ENCODE data around the gene SCAF8. TPM values are rescaled to one million over a fixed set of nuclear protein-coding genes. Genes with fewer than 3 reads are reported as not detected.

Gene SCAF8
- total and polyA plus RNA-seq, 9 of the 15 experiments (the other 6 are each of a cell fraction or from before 2014, with no cell fraction given) = 10.5 to 46.6 (median 23.2) TPM

DNA sequence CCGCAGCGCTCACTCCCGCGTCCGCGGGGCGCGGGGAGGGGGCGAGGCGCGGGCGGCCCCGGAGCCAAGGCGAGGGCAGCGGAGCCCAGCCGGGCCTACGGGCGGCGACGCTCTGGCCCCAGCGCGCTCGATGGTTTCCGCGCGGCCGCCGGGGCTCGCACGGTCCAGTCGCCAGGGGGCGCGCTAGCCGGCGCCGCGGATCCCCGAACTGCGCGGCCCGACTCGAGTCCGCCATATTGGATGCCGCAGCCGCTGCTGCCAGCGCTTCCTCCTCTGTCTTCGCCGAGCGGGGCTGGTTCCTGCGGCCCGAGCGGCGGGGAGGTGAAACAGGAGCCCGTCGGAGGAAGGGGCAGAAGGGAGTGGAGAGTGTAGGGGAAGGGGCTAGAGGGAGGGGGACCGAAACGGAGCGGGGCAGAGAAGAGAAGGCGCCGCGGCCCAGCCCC lies at the start of gene SCAF8 (continued):
- no peak for TF ChIP-seq CGGBP1 (CRISPR knock-in tag; IDR thresholded peaks at IDR 0.05)
- peak; percentile 93 for TF ChIP-seq RBFOX2 (IDR thresholded peaks at IDR 0.05; ENCODE audit: low read depth, low read length)
- TF ChIP-seq SRSF1 (IDR thresholded peaks at IDR 0.05; ENCODE audit: low read depth, low read length) = peak; percentile 33; the same call in 1 of the 2 replicates
- TF ChIP-seq ZKSCAN1 (IDR thresholded peaks at IDR 0.05; ENCODE audit: low read depth, low read length) = no peak; the same call in 1 of the 2 replicates
- 0 out of 2 replicates have a peak, but pooled peaks have one; percentile 52 for TF ChIP-seq KLF6 (CRISPR knock-in tag; IDR thresholded peaks at IDR 0.05; ENCODE audit: borderline replicate concordance)
- peak; percentile 96 for TF ChIP-seq POLR2A (conservative IDR thresholded peaks at IDR 0.05)
- TF ChIP-seq CHD1 (IDR thresholded peaks at IDR 0.05; ENCODE audit: low read length) = no peak
- TF ChIP-seq HDAC3 (IDR thresholded peaks at IDR 0.05; ENCODE audit: borderline replicate concordance, partially characterized antibody) = no peak
- no peak for TF ChIP-seq ZNF143 (CRISPR knock-in tag; IDR thresholded peaks at IDR 0.05)
- TF ChIP-seq FOXP1 (CRISPR knock-in tag; IDR thresholded peaks at IDR 0.05) = peak; percentile 92
- no peak for TF ChIP-seq ATF1 (CRISPR knock-in tag; IDR thresholded peaks at IDR 0.05)
- TF ChIP-seq ATF1 (tag; IDR thresholded peaks at IDR 0.05) = no peak
- TF ChIP-seq L3MBTL2 (IDR thresholded peaks at IDR 0.05) = 0 out of 2 replicates have a peak, but pooled peaks have one; percentile 1
- no peak for TF ChIP-seq ZSCAN32 (CRISPR knock-in tag; IDR thresholded peaks at IDR 0.05)
- no peak for TF ChIP-seq ZNF785 (CRISPR knock-in tag; IDR thresholded peaks at IDR 0.05)
- TF ChIP-seq, protein P1, sequence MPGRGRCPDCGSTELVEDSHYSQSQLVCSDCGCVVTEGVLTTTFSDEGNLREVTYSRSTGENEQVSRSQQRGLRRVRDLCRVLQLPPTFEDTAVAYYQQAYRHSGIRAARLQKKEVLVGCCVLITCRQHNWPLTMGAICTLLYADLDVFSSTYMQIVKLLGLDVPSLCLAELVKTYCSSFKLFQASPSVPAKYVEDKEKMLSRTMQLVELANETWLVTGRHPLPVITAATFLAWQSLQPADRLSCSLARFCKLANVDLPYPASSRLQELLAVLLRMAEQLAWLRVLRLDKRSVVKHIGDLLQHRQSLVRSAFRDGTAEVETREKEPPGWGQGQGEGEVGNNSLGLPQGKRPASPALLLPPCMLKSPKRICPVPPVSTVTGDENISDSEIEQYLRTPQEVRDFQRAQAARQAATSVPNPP (IDR thresholded peaks at IDR 0.05; ENCODE audit: borderline replicate concordance, insufficient read depth, insufficient read length) = no peak
- TF ChIP-seq YY1 (IDR thresholded peaks at IDR 0.05; ENCODE audit: borderline replicate concordance in 1 of 3, control insufficient read depth in 1 of 3, extremely low read depth in 1 of 3, insufficient read depth in 3 of 3, insufficient read length in 1 of 3, insufficient replicate concordance in 2 of 3, low read depth in 1 of 3, low read length in 2 of 3) = peak; percentile 87 to 97 (median 96)
- TF ChIP-seq, protein P2, sequence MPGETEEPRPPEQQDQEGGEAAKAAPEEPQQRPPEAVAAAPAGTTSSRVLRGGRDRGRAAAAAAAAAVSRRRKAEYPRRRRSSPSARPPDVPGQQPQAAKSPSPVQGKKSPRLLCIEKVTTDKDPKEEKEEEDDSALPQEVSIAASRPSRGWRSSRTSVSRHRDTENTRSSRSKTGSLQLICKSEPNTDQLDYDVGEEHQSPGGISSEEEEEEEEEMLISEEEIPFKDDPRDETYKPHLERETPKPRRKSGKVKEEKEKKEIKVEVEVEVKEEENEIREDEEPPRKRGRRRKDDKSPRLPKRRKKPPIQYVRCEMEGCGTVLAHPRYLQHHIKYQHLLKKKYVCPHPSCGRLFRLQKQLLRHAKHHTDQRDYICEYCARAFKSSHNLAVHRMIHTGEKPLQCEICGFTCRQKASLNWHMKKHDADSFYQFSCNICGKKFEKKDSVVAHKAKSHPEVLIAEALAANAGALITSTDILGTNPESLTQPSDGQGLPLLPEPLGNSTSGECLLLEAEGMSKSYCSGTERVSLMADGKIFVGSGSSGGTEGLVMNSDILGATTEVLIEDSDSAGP (CRISPR knock-in tag; IDR thresholded peaks at IDR 0.05) = no peak
- TF ChIP-seq MAFK (IDR thresholded peaks at IDR 0.05; ENCODE audit: low read length) = no peak
- TF ChIP-seq SREBF1 (IDR thresholded peaks at IDR 0.05; ENCODE audit: borderline replicate concordance, low read depth, low read length) = 0 out of 2 replicates have a peak, but pooled peaks have one; percentile 21
- TF ChIP-seq ZNF217 (CRISPR knock-in tag; IDR thresholded peaks at IDR 0.05) = no peak
- peak in 1 of 2 experiments; percentile 95; a peak in 1 of 4 replicates for TF ChIP-seq NONO (IDR thresholded peaks at IDR 0.05; ENCODE audit: low read depth in 2 of 2, low read length in 1 of 2)
- TF ChIP-seq PHTF2 (CRISPR knock-in tag; IDR thresholded peaks at IDR 0.05) = no peak
- TF ChIP-seq, protein P3, sequence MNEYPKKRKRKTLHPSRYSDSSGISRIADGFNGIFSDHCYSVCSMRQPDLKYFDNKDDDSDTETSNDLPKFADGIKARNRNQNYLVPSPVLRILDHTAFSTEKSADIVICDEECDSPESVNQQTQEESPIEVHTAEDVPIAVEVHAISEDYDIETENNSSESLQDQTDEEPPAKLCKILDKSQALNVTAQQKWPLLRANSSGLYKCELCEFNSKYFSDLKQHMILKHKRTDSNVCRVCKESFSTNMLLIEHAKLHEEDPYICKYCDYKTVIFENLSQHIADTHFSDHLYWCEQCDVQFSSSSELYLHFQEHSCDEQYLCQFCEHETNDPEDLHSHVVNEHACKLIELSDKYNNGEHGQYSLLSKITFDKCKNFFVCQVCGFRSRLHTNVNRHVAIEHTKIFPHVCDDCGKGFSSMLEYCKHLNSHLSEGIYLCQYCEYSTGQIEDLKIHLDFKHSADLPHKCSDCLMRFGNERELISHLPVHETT (CRISPR knock-in tag; conservative IDR thresholded peaks at IDR 0.05 in 1 of 2, IDR thresholded peaks at IDR 0.05 in 1 of 2) = peak in 1 of 2 experiments; percentile 99; a peak in 2 of 4 replicates
- TF ChIP-seq ZNF23 (CRISPR knock-in tag; IDR thresholded peaks at IDR 0.05) = no peak

All from K562 (cell line).